HepG2 (cell line): ENCODE measurements around the gene RRP12. TPM values are rescaled to one million over a fixed set of nuclear protein-coding genes. Genes with fewer than 3 reads are reported as not detected.
A peak's percentile ranks its signal among the peaks of the same experiment; 100 is the strongest.

Experiments
- CEBPG ChIP-seq: IDR thresholded peaks from 2 replicates; pipeline ENCODE4 v1.6.1; 2016
- CTCF ChIP-seq: sonication (generic); formaldehyde crosslinking; IDR thresholded peaks from 2 replicates; pipeline ENCODE4 v1.5.0; 2020; ENCODE audit warnings: mild to moderate bottlenecking, missing genetic modification reagents, moderate library complexity
- ELF3 ChIP-seq: IDR thresholded peaks from 2 replicates; pipeline ENCODE4 v1.6.1; 2016; ENCODE audit warnings: missing genetic modification reagents, missing compliant biosample characterization
- ETV6 ChIP-seq: sonication (generic); formaldehyde crosslinking; conservative IDR thresholded peaks from 2 replicates; pipeline ENCODE4 v1.4.0; 2020; ENCODE audit warnings: missing genetic modification reagents
- FOSL1 ChIP-seq: sonication (generic); formaldehyde crosslinking; IDR thresholded peaks from 2 replicates; pipeline ENCODE4 v1.9.0; 2021; ENCODE audit warnings: missing genetic modification reagents, borderline replicate concordance
- FOXK2 ChIP-seq: fragments of 450-650 bp; IDR thresholded peaks from 2 replicates; pipeline ENCODE4 v1.6.1; 2016
- FOXO4 ChIP-seq: sonication (generic); formaldehyde crosslinking; conservative IDR thresholded peaks from 2 replicates; pipeline ENCODE4 v1.8.1; 2023; ENCODE audit warnings: missing genetic modification reagents
- FOXP1 ChIP-seq, 2 experiments: fragments of 450-650 bp in 1 of 2; IDR thresholded peaks; 2 replicates each; pipeline ENCODE4 v1.6.1; 2017 to 2018; ENCODE audit warnings: antibody characterized with exemption in 1 of 2
- GLI4 ChIP-seq: sonication (generic); formaldehyde crosslinking; IDR thresholded peaks from 2 replicates; pipeline ENCODE4 v1.5.1; 2020; ENCODE audit warnings: missing genetic modification reagents, mild to moderate bottlenecking, moderate library complexity, borderline replicate concordance
- HDAC1 ChIP-seq: sonication (generic); formaldehyde crosslinking; IDR thresholded peaks from 2 replicates; pipeline ENCODE4 v1.5.1; 2020; ENCODE audit warnings: mild to moderate bottlenecking, missing genetic modification reagents
- HOXA9 ChIP-seq: sonication (generic); formaldehyde crosslinking; IDR thresholded peaks from 2 replicates; pipeline ENCODE4 v1.8.1; 2022; ENCODE audit warnings: missing genetic modification reagents, mild to moderate bottlenecking, moderate library complexity, borderline replicate concordance
- IKZF1 ChIP-seq: fragments of 450-650 bp; IDR thresholded peaks from 2 replicates; pipeline ENCODE4 v1.7.1; 2016
- IKZF5 ChIP-seq: IDR thresholded peaks from 2 replicates; pipeline ENCODE4 v1.6.1; 2018; ENCODE audit warnings: missing genetic modification reagents, mild to moderate bottlenecking, missing compliant biosample characterization
- REXO4 ChIP-seq: sonication (generic); formaldehyde crosslinking; IDR thresholded peaks from 2 replicates; pipeline ENCODE4 v1.8.0; 2022; ENCODE audit warnings: missing genetic modification reagents, mild to moderate bottlenecking, borderline replicate concordance
- SRF ChIP-seq: IDR thresholded peaks from 2 replicates; pipeline ENCODE4 v1.6.1; 2011; ENCODE audit warnings: mild to moderate bottlenecking, low read depth, low read length, moderate library complexity
- TERF1 ChIP-seq: sonication (generic); formaldehyde crosslinking; IDR thresholded peaks from 2 replicates; pipeline ENCODE4 v1.8.0; 2022; ENCODE audit warnings: mild to moderate bottlenecking, missing genetic modification reagents, moderate library complexity
- ZBTB44 ChIP-seq: sonication (generic); formaldehyde crosslinking; IDR thresholded peaks from 2 replicates; pipeline ENCODE4 v1.4.0; 2020; ENCODE audit warnings: missing genetic modification reagents
- ZNF138 ChIP-seq: sonication (generic); formaldehyde crosslinking; IDR thresholded peaks from 2 replicates; pipeline ENCODE4 v1.5.0; 2020; ENCODE audit warnings: mild to moderate bottlenecking, low read depth, missing genetic modification reagents
- ZNF510 ChIP-seq: sonication (generic); formaldehyde crosslinking; IDR thresholded peaks from 2 replicates; pipeline ENCODE4 v1.4.0; 2020; ENCODE audit warnings: low read depth, mild to moderate bottlenecking, missing genetic modification reagents
- ZNF513 ChIP-seq: sonication (generic); formaldehyde crosslinking; conservative IDR thresholded peaks from 2 replicates; pipeline ENCODE4 v1.5.0; 2020; ENCODE audit warnings: missing genetic modification reagents
- ZNF549 ChIP-seq: sonication (generic); formaldehyde crosslinking; IDR thresholded peaks from 2 replicates; pipeline ENCODE4 v1.5.0; 2020; ENCODE audit warnings: missing genetic modification reagents
- ZNF691 ChIP-seq: sonication (generic); formaldehyde crosslinking; IDR thresholded peaks from 2 replicates; pipeline ENCODE4 v1.4.0; 2020; ENCODE audit warnings: missing genetic modification reagents, low read depth, mild to moderate bottlenecking, borderline replicate concordance
- ZNF724P ChIP-seq: sonication (generic); formaldehyde crosslinking; IDR thresholded peaks from 2 replicates; pipeline ENCODE4 v1.8.0; 2022; ENCODE audit warnings: missing genetic modification reagents, borderline replicate concordance
- polyA plus RNA-seq, 8 experiments: library from polyadenylated mRNA; depleted of rRNA in 3 of 8; stranded (reverse) in 7 of 8; unstranded in 1 of 8; fragments of >200 nt; fragmentation: Illumina TruSeq in 4 of 8; extraction: Trizol in 4 of 8; gene quantifications; 2 replicates each; pipeline versions ENCODE4 v1.2.1 to v1.2.3, GENCODE V29; 2011 to 2016; ENCODE audit warnings: low read depth in 4 of 8, missing spikeins in 1 of 8, mixed read lengths in 1 of 8; ENCODE audit not compliant: insufficient read depth in 1 of 8
- total RNA-seq, 5 experiments: library from RNA; depleted of rRNA; stranded (reverse); fragments of >200 nt; fragmentation: Illumina TruSeq; extraction: Trizol; gene quantifications; 2 replicates each; pipeline ENCODE4 v1.2.3, GENCODE V29; 2016; ENCODE audit warnings: low read depth in 1 of 5

Gene RRP12
- total and polyA plus RNA-seq, 2 of the 13 experiments (the other 11 are each of a cell fraction or from before 2014, with no cell fraction given): 13.2 to 39.4 TPM

- TF ChIP-seq ETV6 (CRISPR knock-in tag) (no peak), ELF3 (CRISPR knock-in tag) (no peak), FOSL1 (CRISPR knock-in tag) (no peak), ZNF691 (CRISPR knock-in tag) (no peak), ZNF138 (no peak), IKZF5 (0 out of 2 replicates have a peak, but pooled peaks have one; percentile 24), ZNF724P (CRISPR knock-in tag) (no peak), FOXP1 (IDR thresholded peaks at IDR 0.05) (no peak), FOXP1 (CRISPR knock-in tag; IDR thresholded peaks at IDR 0.05) (no peak), HDAC1 (no peak), SRF (no peak), FOXK2 (no peak), ZBTB44 (no peak), GLI4 (CRISPR knock-in tag) (no peak), TERF1 (CRISPR knock-in tag) (no peak), IKZF1 (no peak), CEBPG (CRISPR knock-in tag) (no peak), ZNF549 (no peak), ZNF513 (CRISPR knock-in tag) (no peak), FOXO4 (CRISPR knock-in tag) (no peak), CTCF (peak; percentile 16; the same call in 1 of the 2 replicates), REXO4 (CRISPR knock-in tag) (no peak), HOXA9 (CRISPR knock-in tag) (no peak), ZNF510 (CRISPR knock-in tag) (no peak)
These were observed 67.9 kb downstream of the RRP12 start (continued) for GRCh38 chr10:97333351-97333600.
